HCT116 (cell line): Measurements from ENCODE around the gene WDR82. TPM values are rescaled to one million over a fixed set of nuclear protein-coding genes. Genes with fewer than 3 reads are reported as not detected.

ENCODE experiments used
- ATAC-seq: fragments of 200-7000 bp; cut with Tn5 transposase; 2 replicates; pipeline ENCODE4 v1.9.1; 2020; ENCODE audit warnings: mild to moderate bottlenecking, moderate library complexity
- BruUV-seq: library from RNA; stranded (reverse); fragments of 400-500 nt; replicated peaks from 2 replicates; lab custom pipeline; 2021; lab: Mats Ljungman, UMichigan
- CTCF ChIA-PET: fragments of 300-600 bp; sonication (Branson Sonifier 250); formaldehyde crosslinking; loops from one replicate; lab custom pipeline; 2021; ENCODE audit warnings: antibody characterized with exemption; lab: Charles Lee
- POLR2A ChIA-PET: fragments of 300-600, 350-600 bp; sonication (Branson Sonifier 250); formaldehyde crosslinking; loops from one replicate; lab custom pipeline; 2021; ENCODE audit warnings: antibody characterized with exemption; lab: Charles Lee
- RAD21 ChIA-PET, 2 experiments: fragments of 300-600 bp; sonication (Branson Sonifier 250); formaldehyde crosslinking; loops; one replicate each; lab custom pipeline; 2023; ENCODE audit warnings: low total read pairs in 2 of 2; ENCODE audit not compliant: uncharacterized antibody in 2 of 2, unreplicated experiment in 2 of 2, low non-redundant PET in 1 of 2; lab: Charles Lee
- DNase-seq: peaks from one replicate; pipeline ENCODE4 v3.0.0-alpha.2; 2010; ENCODE audit warnings: low read depth, low spot score
- H2AFZ ChIP-seq: fragments of 200-600 bp; shearing (Covaris generic), sonication (generic); 2 replicates; pipeline ENCODE4 v1.6.1; 2017; ENCODE audit warnings: low read depth, mixed run types, mixed read lengths, antibody characterized with exemption, low read length; ENCODE audit not compliant: poor library complexity, severe bottlenecking
- H3K27ac ChIP-seq: 2 replicates; pipeline ENCODE4 v1.5.1; 2012; ENCODE audit warnings: low read depth, low read length
- H3K27me3 ChIP-seq: fragments of 200-600 bp; sonication (generic); 2 replicates; pipeline ENCODE4 v1.6.1; 2016; ENCODE audit warnings: mixed run types, low read length, mixed read lengths; ENCODE audit not compliant: insufficient read depth
- H3K36me3 ChIP-seq, 2 experiments: fragments of 200-500 bp in 1 of 2; fragments of 200-600 bp in 1 of 2; sonication (Bioruptor generic) in 1 of 2; sonication (generic) in 1 of 2; 2 replicates each; pipeline versions ENCODE4 v1.5.1 to v1.6.1; 2014 to 2016; ENCODE audit warnings: low read length in 2 of 2, inconsistent platforms in 1 of 2, mixed read lengths in 1 of 2, mixed run types in 1 of 2; ENCODE audit not compliant: insufficient read depth in 2 of 2, control insufficient read depth in 1 of 2
- H3K4me1 ChIP-seq, 2 experiments: fragments of 200-600 bp in 1 of 2; sonication (generic) in 1 of 2; 2 replicates each; pipeline versions ENCODE4 v1.5.1 to v1.6.1; 2012 to 2017; ENCODE audit warnings: low read length in 2 of 2, inconsistent platforms in 1 of 2, mild to moderate bottlenecking in 1 of 2, mixed read lengths in 1 of 2, mixed run types in 1 of 2, moderate library complexity in 1 of 2; ENCODE audit not compliant: insufficient read depth in 2 of 2, control insufficient read depth in 1 of 2
- H3K4me2 ChIP-seq: fragments of 200-600 bp; sonication (generic); 2 replicates; pipeline ENCODE4 v1.6.1; 2017; ENCODE audit warnings: mixed run types, low read length, mixed read lengths
- H3K4me3 ChIP-seq, 2 experiments: fragments of 200-600 bp in 1 of 2; sonication (generic) in 1 of 2; replicated peaks in 1 of 2; 2 replicates each; pipeline ENCODE4 v1.5.1; 2011 to 2016; ENCODE audit warnings: low read length in 2 of 2, control low read depth in 1 of 2, low read depth in 1 of 2, mild to moderate bottlenecking in 1 of 2, mixed read lengths in 1 of 2, mixed run types in 1 of 2
- H3K79me2 ChIP-seq: fragments of 200-600 bp; sonication (generic); 2 replicates; pipeline ENCODE4 v1.6.1; 2017; ENCODE audit warnings: mild to moderate bottlenecking, mixed run types, low read length, moderate library complexity, mixed read lengths; ENCODE audit not compliant: insufficient read depth
- H3K9ac ChIP-seq: fragments of 200-600 bp; sonication (generic); 2 replicates; pipeline ENCODE4 v1.6.1; 2016; ENCODE audit warnings: low read length, mixed read lengths
- H3K9me2 ChIP-seq: fragments of 200-600 bp; sonication (generic), shearing (Covaris generic); 2 replicates; pipeline ENCODE4 v1.6.1; 2017; ENCODE audit warnings: mixed run types, mild to moderate bottlenecking, moderate library complexity; ENCODE audit not compliant: insufficient read depth
- H3K9me3 ChIP-seq, 2 experiments: fragments of 200-500 bp in 1 of 2; fragments of 200-600 bp in 1 of 2; sonication (Bioruptor generic) in 1 of 2; sonication (generic) in 1 of 2; 2 replicates each; pipeline ENCODE4 v1.6.1; 2014 to 2017; ENCODE audit warnings: low read length in 2 of 2, mixed read lengths in 2 of 2, inconsistent platforms in 1 of 2, low read depth in 1 of 2, mild to moderate bottlenecking in 1 of 2, mixed run types in 1 of 2, moderate library complexity in 1 of 2; ENCODE audit not compliant: control insufficient read depth in 1 of 2, insufficient read depth in 1 of 2
- H4K20me1 ChIP-seq: fragments of 200-600 bp; sonication (generic), shearing (Covaris generic); 2 replicates; pipeline ENCODE4 v1.6.1; 2017; ENCODE audit warnings: mixed run types, mild to moderate bottlenecking, moderate library complexity; ENCODE audit not compliant: insufficient read depth
- EGR1 ChIP-seq: IDR thresholded peaks from 2 replicates; pipeline ENCODE4 v1.6.1; 2012; ENCODE audit warnings: low read depth
- EZH2 ChIP-seq: fragments of 200-600 bp; sonication (generic); IDR thresholded peaks from 2 replicates; pipeline ENCODE4 v1.6.1; 2017; ENCODE audit warnings: antibody characterized with exemption, mixed run types
- RAD21 ChIP-seq: IDR thresholded peaks from 2 replicates; pipeline ENCODE4 v1.6.1; 2012; ENCODE audit warnings: low read depth, mild to moderate bottlenecking
- REST ChIP-seq: IDR thresholded peaks from 2 replicates; pipeline ENCODE4 v1.6.1; 2012; ENCODE audit warnings: low read depth
- SIN3A ChIP-seq: IDR thresholded peaks from 2 replicates; pipeline ENCODE4 v1.6.1; 2012; ENCODE audit warnings: low read depth
- TCF7L2 ChIP-seq: IDR thresholded peaks from 2 replicates; pipeline ENCODE4 v1.7.0; 2011; ENCODE audit warnings: borderline replicate concordance, inconsistent platforms; ENCODE audit not compliant: insufficient read depth, insufficient read length; ENCODE audit errors: extremely low read depth
- YY1 ChIP-seq: IDR thresholded peaks from 2 replicates; pipeline ENCODE4 v1.6.1; 2011; ENCODE audit warnings: low read length, low read depth, moderate library complexity, mild to moderate bottlenecking; ENCODE audit not compliant: insufficient replicate concordance; ENCODE audit errors: extremely low read depth
- ZBTB33 ChIP-seq: IDR thresholded peaks from 2 replicates; pipeline ENCODE4 v1.6.1; 2011; ENCODE audit warnings: mild to moderate bottlenecking, low read length, moderate library complexity; ENCODE audit not compliant: insufficient replicate concordance; ENCODE audit errors: extremely low read depth
- intact Hi-C: fragments of 100-400 bp; cut with micrococcal nuclease; formaldehyde crosslinking; loops from 2 replicates; pipeline ENCODE4 v1.10.0; 2022
- total RNA-seq: library from RNA; stranded (reverse); gene quantifications from one replicate; pipeline ENCODE4 v1.2.1, GENCODE V29; 2021; ENCODE audit not compliant: unreplicated experiment

Gene WDR82
- total RNA-seq, 1 experiment from 2014 or later, result 89.7 TPM

- Histone ChIP-seq H3K9me3 (no peaks in the 10 kb centered on the region), H3K4me2 (no peak overlapping the region), H3K79me2 (no peaks in the 10 kb centered on the region), H3K27me3 (no peaks in the 10 kb centered on the region), H3K9me2 (no peaks in the 10 kb centered on the region), H3K9ac (no peak overlapping the region), H3K36me3 (peaks cover 3 to 4% of the 10 kb centered on the region in 2 experiments; a peak in 3 of 4 replicates), H4K20me1 (no peaks in the 10 kb centered on the region), H3K27ac (no peak overlapping the region; the same call in 1 of the 2 replicates), H3K4me1 (peaks cover 21 to 42% of the 10 kb centered on the region in 2 experiments), H2AFZ (no peak overlapping the region), H3K4me3 (no peak overlapping the region)
- POLR2A ChIA-PET, result interaction anchor here (0.6 to 0.8 kb wide), 2 partner anchors 223 kb away, joined by 3 to 4 read pairs; partner anchors contain the start of gene RPL29
- RAD21 ChIA-PET, result interaction anchor here in 1 of 2 experiments (1.4 kb wide), 1 partner anchor 120 kb away, joined by 5 read pairs; no protein-coding TSS in a partner anchor
- no TSS peak for BruUV-seq
- no peak for DNase-seq
- ATAC-seq, result no peak
- intact Hi-C loops, result loop anchor here (5.0 kb wide), 1 partner anchor 67 kb away; the partner anchor contains the start of gene POC1A
- CTCF ChIA-PET, result interaction anchor here (1.6 to 5.4 kb wide), 5 partner anchors 15 to 165 kb away, joined by 3 to 55 read pairs (median 13); partner anchors contain the start of gene GLYCTK
- TF ChIP-seq RAD21 (no peak), EGR1 (no peak), EZH2 (no peak), TCF7L2 (no peak), ZBTB33 (no peak), YY1 (no peak), SIN3A (no peak), REST (no peak)
Measured at GRCh38 chr3:52218937-52219650, 59.4 kb downstream of the WDR82 start.
